WI38 (cell line): ENCODE results near the gene HMGN2.

Source experiments
- H3K4me3 ChIP-seq: 2 replicates; pipeline ENCODE4 v1.5.1; 2011; ENCODE audit warnings: low read depth, mild to moderate bottlenecking, control low read depth, low read length
- TF ChIP-seq, protein P1 (sequence below): IDR thresholded peaks from 2 replicates; pipeline ENCODE4 v1.5.1; 2012; ENCODE audit warnings: low read depth, mild to moderate bottlenecking, control low read depth, low read length

HMGN2 gene

DNA sequence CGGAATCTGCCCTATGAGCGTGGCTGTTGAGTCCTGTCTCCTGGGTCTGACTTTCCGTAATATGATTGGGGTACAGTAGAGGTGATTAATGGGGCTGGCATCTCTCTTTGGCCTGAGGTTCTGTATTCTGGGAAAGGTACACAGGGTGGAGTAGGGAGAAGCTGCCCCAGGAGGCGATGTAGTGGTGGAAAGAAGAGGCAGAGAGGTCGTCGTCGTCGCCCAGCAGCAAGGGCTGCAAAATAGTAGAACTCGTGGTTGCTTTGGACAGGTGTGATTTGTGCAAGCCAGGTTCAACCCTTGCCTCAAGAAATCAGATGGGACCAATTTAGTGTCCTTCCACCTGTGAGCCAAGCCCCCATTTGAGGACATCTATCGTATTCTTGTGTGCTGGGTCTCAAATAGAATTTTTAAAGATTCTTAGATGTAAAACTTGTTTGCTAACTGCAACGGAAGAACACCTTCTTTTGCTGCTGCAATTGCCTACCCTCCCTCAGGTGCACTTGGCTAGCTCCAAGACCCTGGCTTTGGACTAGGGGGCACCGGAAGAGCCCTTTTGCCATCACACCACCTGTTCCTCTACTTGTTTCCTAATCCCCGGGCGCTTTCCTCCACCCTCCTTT, 1.3 kb upstream of the HMGN2 start:
- H3K4me3 ChIP-seq = peak overlapping the region; percentile 76; the same call in 1 of the 2 replicates
- TF ChIP-seq, protein P1, sequence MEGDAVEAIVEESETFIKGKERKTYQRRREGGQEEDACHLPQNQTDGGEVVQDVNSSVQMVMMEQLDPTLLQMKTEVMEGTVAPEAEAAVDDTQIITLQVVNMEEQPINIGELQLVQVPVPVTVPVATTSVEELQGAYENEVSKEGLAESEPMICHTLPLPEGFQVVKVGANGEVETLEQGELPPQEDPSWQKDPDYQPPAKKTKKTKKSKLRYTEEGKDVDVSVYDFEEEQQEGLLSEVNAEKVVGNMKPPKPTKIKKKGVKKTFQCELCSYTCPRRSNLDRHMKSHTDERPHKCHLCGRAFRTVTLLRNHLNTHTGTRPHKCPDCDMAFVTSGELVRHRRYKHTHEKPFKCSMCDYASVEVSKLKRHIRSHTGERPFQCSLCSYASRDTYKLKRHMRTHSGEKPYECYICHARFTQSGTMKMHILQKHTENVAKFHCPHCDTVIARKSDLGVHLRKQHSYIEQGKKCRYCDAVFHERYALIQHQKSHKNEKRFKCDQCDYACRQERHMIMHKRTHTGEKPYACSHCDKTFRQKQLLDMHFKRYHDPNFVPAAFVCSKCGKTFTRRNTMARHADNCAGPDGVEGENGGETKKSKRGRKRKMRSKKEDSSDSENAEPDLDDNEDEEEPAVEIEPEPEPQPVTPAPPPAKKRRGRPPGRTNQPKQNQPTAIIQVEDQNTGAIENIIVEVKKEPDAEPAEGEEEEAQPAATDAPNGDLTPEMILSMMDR = no peak

DNA sequence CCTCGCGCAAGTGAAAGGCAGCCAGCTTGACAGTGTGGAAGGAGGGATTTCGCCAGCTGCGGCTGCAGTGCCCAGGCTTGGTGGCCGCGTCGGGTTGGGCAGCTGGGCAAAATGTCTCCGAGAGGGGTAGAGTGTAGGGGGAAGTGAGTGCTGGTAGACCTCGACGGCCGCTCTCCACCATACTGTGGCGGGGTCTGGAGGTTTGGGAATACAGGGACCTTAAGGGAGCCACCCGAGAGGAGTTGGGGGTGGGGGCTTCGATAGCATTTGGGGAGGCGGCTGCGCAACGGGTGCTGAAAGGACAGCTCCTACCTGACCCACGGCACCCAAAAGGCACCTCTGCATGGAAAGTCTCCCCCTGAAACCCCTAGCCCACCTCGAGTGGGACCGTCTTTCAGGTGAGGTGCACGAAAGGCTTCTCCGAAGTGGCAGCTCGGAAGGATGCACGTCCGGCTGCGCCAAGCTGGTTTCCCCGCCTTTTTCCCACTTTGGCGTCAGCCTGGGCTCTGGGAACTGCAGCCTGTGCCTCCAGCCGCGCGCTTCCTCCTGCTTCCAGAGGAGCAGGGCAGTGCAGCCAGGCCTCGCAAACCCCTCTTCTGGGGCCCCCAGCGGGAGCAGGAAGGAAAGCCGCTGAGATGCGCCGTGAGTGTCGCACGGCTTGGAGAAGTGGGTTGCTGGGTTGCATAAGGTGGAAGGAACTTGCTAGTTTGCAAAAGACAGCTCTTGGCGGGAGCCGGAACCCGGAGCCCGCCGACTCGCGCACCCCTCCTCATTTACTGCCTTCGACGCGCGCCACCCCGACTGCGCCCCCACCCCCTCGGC, 531 bp upstream of the HMGN2 start:
- TF ChIP-seq, protein P1 = no peak
- H3K4me3 ChIP-seq = peak overlapping the region; percentile 76

DNA sequence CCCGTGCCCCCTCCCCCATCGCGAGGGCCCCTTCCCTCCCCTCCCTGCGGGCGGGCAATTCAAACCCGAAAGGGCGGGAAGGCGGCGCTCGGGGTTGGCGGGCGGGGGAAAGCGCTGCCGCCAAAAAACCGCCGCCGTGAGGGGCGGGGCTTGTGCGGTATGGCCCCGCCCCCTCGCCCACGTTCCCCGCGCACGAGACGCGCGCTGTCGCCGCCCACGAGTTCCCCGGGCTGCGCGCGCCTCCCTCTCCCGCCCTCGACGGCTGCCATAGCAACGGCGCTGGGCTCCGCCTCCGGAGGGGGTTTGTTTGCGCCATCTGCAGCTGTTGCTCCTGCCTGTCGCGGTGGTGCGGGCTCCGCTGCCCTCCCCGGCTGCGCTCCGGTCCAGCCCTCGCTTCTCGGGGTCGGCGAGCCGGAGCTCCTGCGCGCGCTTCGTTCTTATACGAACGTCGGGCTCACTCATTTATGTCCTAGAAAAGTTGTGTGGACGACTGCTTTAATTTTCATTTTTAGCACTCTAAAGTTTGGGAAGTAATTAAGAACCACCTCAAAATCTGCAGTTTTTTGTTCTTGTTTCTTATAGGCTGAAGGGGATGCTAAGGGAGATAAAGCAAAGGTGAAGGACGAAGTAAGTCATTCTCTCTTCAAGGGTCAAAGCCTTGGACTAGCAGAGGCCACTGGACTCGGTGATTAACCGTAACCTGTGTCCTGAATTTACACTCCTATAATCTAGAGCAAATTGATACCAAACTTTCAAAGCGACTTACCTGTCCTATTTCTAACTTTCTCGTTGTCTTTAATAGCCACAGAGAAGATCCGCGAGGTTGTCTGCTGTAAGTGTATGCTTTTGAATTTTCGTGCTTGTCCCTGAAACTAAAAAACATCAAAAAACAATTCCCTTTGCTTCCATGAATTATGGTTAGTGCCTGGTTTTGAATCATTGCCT, 933 bp downstream of the HMGN2 start:
- H3K4me3 ChIP-seq = peak overlapping the region; percentile 76
- TF ChIP-seq, protein P1 = no peak

DNA sequence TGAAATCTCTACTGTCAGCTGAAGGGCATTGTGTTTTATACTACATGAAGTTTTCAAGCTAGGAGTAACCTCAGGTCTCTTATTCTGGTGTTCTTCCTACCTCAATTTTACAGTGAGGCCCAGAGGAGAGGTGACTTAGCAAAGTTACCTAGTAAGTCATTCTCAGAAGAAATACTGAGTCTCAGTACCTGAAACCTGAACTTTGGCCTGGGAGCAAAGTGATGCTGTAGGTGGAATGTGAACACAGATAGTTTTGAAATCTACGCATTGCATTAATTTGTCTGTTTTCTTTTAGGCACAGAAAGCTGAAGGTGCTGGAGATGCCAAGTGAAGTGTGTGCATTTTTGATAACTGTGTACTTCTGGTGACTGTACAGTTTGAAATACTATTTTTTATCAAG, 2.6 kb downstream of the HMGN2 start:
- H3K4me3 ChIP-seq = no peak overlapping the region
- TF ChIP-seq, protein P1 = no peak

DNA sequence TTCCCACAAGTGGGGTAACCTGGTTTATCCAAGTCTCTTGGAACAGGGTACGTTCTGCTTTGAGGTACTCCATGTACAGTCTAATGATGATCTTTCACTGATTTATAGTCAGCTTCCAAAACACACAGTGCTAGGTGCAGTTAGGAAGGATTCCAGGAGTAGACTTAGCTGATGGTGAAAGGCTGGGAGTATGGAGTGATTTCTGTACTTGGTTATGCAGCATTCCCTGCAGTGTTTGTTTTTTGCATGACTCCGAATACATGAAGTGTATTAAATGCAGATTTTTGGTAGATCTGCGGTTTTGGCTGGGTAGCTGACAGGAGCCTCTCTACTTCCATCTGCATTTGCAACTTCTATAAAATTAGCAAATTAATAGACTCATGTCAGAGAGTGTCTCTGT, 3.7 kb downstream of the HMGN2 start:
- H3K4me3 ChIP-seq = no peak overlapping the region
- TF ChIP-seq, protein P1 = no peak

DNA sequence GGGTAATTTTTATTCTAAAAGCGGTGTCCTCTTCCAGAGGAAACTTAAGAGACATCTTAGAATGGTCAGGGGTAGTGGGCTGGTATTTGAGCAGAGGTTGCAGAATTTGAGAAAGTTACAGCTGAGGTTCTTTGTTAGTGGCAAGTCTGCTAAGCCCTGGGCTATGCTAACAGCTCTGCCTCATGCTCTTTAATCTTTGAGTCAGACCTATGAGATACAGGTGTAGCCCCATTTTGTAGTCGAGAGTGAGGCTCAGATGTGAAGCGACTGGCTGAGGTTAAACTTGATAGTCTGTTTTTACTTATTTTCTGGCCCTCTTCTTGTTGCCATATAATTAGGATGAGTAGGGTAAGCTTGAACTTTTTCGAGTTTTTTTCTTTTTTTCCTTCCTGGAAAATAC, 4.7 kb downstream of the HMGN2 start:
- H3K4me3 ChIP-seq = no peak overlapping the region
- TF ChIP-seq, protein P1 = no peak
